OCI-LY3 (cell line): Measurements from ENCODE around the gene OPCML.

Experiments used
- EZH2phosphoT487 ChIP-seq: fragments of 200-600 bp; shearing (Covaris generic); IDR thresholded peaks from 2 replicates; pipeline ENCODE4 v1.6.1; 2018; ENCODE audit warnings: antibody characterized with exemption, mixed run types, low read depth
- TF ChIP-seq, protein P1 (sequence below): fragments of 200-600, 300-600 bp; sonication (generic); IDR thresholded peaks from 2 replicates; pipeline ENCODE4 v1.5.1; 2014; ENCODE audit warnings: antibody characterized with exemption, low read length, low read depth

DNA sequence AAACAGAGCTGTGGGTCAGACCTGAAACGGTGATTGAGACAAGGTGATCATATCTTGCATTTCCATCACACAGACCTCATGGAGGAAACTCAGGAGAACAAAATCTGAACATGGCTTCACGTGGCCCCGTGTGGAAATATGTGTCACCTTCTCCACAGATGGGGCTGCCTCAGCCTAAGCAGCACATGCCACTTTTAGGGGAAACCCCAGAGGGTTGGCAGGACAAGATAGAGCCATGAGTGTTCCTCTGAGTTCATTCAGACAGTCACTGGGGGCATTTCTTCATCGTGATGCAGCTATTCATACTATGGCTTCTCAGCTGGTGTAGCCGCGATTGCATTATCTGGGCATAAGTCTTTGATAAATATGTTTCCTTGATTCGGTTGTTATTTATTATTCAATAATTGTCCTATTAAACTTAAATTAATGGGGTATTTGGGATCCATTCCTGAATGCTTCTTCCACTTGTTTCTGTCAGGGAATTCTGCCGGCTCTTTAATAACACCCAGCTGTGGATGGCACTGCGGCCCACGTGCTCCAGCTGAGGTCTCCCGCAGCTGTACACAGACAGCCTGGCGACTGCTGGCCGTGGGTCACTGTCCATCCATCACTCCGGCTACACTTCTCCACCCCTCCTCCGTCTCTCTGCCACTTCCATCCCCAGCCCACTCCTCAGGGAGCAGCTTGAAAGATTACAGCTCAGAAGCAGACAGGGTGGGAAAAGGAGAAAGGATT is 485.1 kb downstream of the OPCML start:
- TF ChIP-seq EZH2phosphoT487, result no peak
- TF ChIP-seq, protein P1, sequence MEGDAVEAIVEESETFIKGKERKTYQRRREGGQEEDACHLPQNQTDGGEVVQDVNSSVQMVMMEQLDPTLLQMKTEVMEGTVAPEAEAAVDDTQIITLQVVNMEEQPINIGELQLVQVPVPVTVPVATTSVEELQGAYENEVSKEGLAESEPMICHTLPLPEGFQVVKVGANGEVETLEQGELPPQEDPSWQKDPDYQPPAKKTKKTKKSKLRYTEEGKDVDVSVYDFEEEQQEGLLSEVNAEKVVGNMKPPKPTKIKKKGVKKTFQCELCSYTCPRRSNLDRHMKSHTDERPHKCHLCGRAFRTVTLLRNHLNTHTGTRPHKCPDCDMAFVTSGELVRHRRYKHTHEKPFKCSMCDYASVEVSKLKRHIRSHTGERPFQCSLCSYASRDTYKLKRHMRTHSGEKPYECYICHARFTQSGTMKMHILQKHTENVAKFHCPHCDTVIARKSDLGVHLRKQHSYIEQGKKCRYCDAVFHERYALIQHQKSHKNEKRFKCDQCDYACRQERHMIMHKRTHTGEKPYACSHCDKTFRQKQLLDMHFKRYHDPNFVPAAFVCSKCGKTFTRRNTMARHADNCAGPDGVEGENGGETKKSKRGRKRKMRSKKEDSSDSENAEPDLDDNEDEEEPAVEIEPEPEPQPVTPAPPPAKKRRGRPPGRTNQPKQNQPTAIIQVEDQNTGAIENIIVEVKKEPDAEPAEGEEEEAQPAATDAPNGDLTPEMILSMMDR, result no peak
